ENCODE data around the gene C1orf198. TPM values are rescaled to one million over a fixed set of nuclear protein-coding genes. Genes with fewer than 3 reads are reported as not detected.

The C1orf198 gene
- polyA plus RNA-seq, 1 donor (not counting 4 experiments of a cell fraction or from before 2014, with no cell fraction given) = 6.8 TPM

DNA sequence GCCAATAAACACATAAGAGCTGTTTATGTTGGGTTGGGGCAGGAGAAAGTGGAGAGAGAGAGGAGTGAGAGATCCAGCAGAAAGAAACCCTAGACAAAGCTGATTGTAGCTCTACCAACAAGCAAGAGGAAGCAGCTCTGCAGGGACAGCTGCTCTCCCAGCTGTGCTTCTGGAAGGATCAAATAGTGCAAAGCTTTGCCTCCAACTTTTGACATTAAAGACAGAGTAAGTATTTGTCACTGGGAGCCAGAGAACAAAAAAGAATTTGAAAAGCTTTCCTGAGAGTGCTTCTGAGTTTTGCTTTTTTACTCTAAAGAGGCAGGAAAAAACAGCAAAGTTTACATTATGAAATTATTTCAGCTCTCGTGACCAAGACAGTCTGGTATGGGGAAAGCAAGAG, 28.5 kb upstream of the C1orf198 start:
- Histone ChIP-seq H3K4me2 (ENCODE audit: control insufficient read depth, extremely low read depth, insufficient read depth, low read depth, low read length) (no peak overlapping the region), H3K79me2 (ENCODE audit: control insufficient read depth, insufficient read depth, low read length) (no peaks in the 10 kb centered on the region), H3K4me1 (ENCODE audit: control insufficient read depth, extremely low read depth, insufficient read depth, low read length) (no peaks in the 10 kb centered on the region), H2AFZ (ENCODE audit: control insufficient read depth, low read length) (no peak overlapping the region), H4K20me1 (ENCODE audit: control insufficient read depth, extremely low read depth, insufficient read depth, low read length) (no peaks in the 10 kb centered on the region), H3K9ac (ENCODE audit: control insufficient read depth, extremely low read depth, insufficient read depth, low read length) (no peak overlapping the region), H3K9me1 (ENCODE audit: control insufficient read depth, extremely low read depth, insufficient read depth, low read length) (no peaks in the 10 kb centered on the region), H3K9me3 (ENCODE audit: control insufficient read depth, low read depth, low read length) (no peaks in the 10 kb centered on the region), H3K36me3 (ENCODE audit: control insufficient read depth in 2 of 2, extremely low read depth in 1 of 2, insufficient read depth in 2 of 2, low read length in 2 of 2) (no peaks in the 10 kb centered on the region), H3K4me3 (ENCODE audit: control insufficient read depth in 2 of 3, extremely low read depth in 1 of 3, insufficient read depth in 2 of 3, low read depth in 1 of 3, low read length in 3 of 3) (no peak overlapping the region), H3K27ac (ENCODE audit: control insufficient read depth, insufficient read depth, low read length) (no peak overlapping the region), H3K27me3 (ENCODE audit: control insufficient read depth, extremely low read depth, insufficient read depth, low read length) (no peaks in the 10 kb centered on the region)
- DNase-seq (ENCODE audit: low read depth, low spot score) = no peak
- dilution Hi-C loops (cut with MboI; ENCODE audit: extremely low pct_ligation_motif_present, low sequenced_read_pairs) = no loop called here
- no peak for TF ChIP-seq EZH2 (IDR thresholded peaks at IDR 0.05; ENCODE audit: low read length)
- TF ChIP-seq, protein P1, sequence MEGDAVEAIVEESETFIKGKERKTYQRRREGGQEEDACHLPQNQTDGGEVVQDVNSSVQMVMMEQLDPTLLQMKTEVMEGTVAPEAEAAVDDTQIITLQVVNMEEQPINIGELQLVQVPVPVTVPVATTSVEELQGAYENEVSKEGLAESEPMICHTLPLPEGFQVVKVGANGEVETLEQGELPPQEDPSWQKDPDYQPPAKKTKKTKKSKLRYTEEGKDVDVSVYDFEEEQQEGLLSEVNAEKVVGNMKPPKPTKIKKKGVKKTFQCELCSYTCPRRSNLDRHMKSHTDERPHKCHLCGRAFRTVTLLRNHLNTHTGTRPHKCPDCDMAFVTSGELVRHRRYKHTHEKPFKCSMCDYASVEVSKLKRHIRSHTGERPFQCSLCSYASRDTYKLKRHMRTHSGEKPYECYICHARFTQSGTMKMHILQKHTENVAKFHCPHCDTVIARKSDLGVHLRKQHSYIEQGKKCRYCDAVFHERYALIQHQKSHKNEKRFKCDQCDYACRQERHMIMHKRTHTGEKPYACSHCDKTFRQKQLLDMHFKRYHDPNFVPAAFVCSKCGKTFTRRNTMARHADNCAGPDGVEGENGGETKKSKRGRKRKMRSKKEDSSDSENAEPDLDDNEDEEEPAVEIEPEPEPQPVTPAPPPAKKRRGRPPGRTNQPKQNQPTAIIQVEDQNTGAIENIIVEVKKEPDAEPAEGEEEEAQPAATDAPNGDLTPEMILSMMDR (optimal IDR thresholded peaks at IDR 0.05 in 1 of 3, IDR thresholded peaks at IDR 0.05 in 1 of 3, conservative IDR thresholded peaks at IDR 0.05 in 1 of 3; ENCODE audit: extremely low read depth in 1 of 3, insufficient read depth in 2 of 3, low read length in 3 of 3) = no peak
- no peak for FAIRE-seq

DNA sequence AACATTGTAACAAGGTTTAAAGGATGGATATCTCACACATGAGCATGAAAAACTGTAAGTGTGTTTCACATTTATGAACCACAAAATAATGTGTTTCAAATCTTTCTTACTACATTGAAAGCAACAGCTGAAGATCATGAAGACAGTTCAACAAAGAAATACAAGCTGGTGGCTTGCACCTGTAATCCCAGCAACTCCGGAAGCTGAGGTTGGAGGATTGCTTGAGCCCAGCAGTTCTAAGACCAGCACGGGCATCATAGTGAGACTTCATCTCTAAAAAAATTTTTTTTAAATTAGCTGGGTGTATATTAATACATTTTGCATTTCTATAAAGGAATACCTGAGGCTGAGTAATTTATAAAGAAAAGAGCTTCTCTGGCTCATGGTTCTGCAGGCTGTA, 27.1 kb upstream of the C1orf198 start:
- no peak overlapping the region for H2AFZ ChIP-seq (ENCODE audit: control insufficient read depth, low read length)
- no peaks in the 10 kb centered on the region for H3K79me2 ChIP-seq (ENCODE audit: control insufficient read depth, insufficient read depth, low read length)
- no peak for FAIRE-seq
- TF ChIP-seq, protein P1 (optimal IDR thresholded peaks at IDR 0.05 in 1 of 3, IDR thresholded peaks at IDR 0.05 in 1 of 3, conservative IDR thresholded peaks at IDR 0.05 in 1 of 3; ENCODE audit: extremely low read depth in 1 of 3, insufficient read depth in 2 of 3, low read length in 3 of 3) = no peak
- TF ChIP-seq EZH2 (IDR thresholded peaks at IDR 0.05; ENCODE audit: low read length) = no peak
- H4K20me1 ChIP-seq (ENCODE audit: control insufficient read depth, extremely low read depth, insufficient read depth, low read length) = no peaks in the 10 kb centered on the region
- no peaks in the 10 kb centered on the region for H3K9me3 ChIP-seq (ENCODE audit: control insufficient read depth, low read depth, low read length)
- dilution Hi-C loops (cut with MboI; ENCODE audit: extremely low pct_ligation_motif_present, low sequenced_read_pairs) = no loop called here
- no peak overlapping the region for H3K9ac ChIP-seq (ENCODE audit: control insufficient read depth, extremely low read depth, insufficient read depth, low read length)
- no peak for DNase-seq (ENCODE audit: low read depth, low spot score)
- no peaks in the 10 kb centered on the region for H3K4me1 ChIP-seq (ENCODE audit: control insufficient read depth, extremely low read depth, insufficient read depth, low read length)
- no peaks in the 10 kb centered on the region for H3K27me3 ChIP-seq (ENCODE audit: control insufficient read depth, extremely low read depth, insufficient read depth, low read length)
- H3K4me3 ChIP-seq (ENCODE audit: control insufficient read depth in 2 of 3, extremely low read depth in 1 of 3, insufficient read depth in 2 of 3, low read depth in 1 of 3, low read length in 3 of 3) = no peak overlapping the region
- H3K27ac ChIP-seq (ENCODE audit: control insufficient read depth, insufficient read depth, low read length) = no peak overlapping the region
- H3K9me1 ChIP-seq (ENCODE audit: control insufficient read depth, extremely low read depth, insufficient read depth, low read length) = no peaks in the 10 kb centered on the region
- H3K4me2 ChIP-seq (ENCODE audit: control insufficient read depth, extremely low read depth, insufficient read depth, low read depth, low read length) = no peak overlapping the region
- H3K36me3 ChIP-seq (ENCODE audit: control insufficient read depth in 2 of 2, extremely low read depth in 1 of 2, insufficient read depth in 2 of 2, low read length in 2 of 2) = no peaks in the 10 kb centered on the region

Data from keratinocyte (primary cell).